ENCODE data around the gene KLK5. TPM values are rescaled to one million over a fixed set of nuclear protein-coding genes. Genes with fewer than 3 reads are reported as not detected.
"Not testable (repeated sequence)": the region's sequence is repeated elsewhere in the genome, so short reads cannot be mapped to it uniquely, and the experiment has no call there.

KLK5 gene
- total RNA-seq, 2 experiments from 2014 or later: not detected

- Histone ChIP-seq H3K36me3 (ENCODE audit: insufficient read depth, low read length) (no peaks in the 10 kb centered on the region), H3K4me1 (ENCODE audit: insufficient read depth, low read length, poor library complexity, severe bottlenecking) (peaks cover 6% of the 10 kb centered on the region), H3K79me2 (ENCODE audit: insufficient read depth, low read depth, low read length) (no peaks in the 10 kb centered on the region), H2AFZ (ENCODE audit: low read length) (no peak overlapping the region), H3K9me2 (ENCODE audit: insufficient read depth, low read length) (no peaks in the 10 kb centered on the region), H3K4me3 (ENCODE audit: low read depth, low read length, poor library complexity, severe bottlenecking) (no peak overlapping the region), H3K9me3 (ENCODE audit: low read length) (0 out of 2 replicates have a peak, but pooled peaks cover 8% of the 10 kb centered on the region), H3K4me2 (ENCODE audit: low read length) (no peak overlapping the region), H4K20me1 (ENCODE audit: insufficient read depth, low read length) (no peaks in the 10 kb centered on the region), H3K27ac (ENCODE audit: low read depth, low read length, poor library complexity, severe bottlenecking) (no peak overlapping the region)
- ChIA-PET POLR2A (no interaction called here), CTCF (ENCODE audit: unreplicated experiment) (no interaction called here)
- DNase-seq (ENCODE audit: low spot score): no peak
- intact Hi-C loops (cut with micrococcal nuclease; ENCODE audit: unreplicated experiment): no loop called here
- no TSS peak for BruUV-seq (replicated peaks)
- TF ChIP-seq, protein P1, sequence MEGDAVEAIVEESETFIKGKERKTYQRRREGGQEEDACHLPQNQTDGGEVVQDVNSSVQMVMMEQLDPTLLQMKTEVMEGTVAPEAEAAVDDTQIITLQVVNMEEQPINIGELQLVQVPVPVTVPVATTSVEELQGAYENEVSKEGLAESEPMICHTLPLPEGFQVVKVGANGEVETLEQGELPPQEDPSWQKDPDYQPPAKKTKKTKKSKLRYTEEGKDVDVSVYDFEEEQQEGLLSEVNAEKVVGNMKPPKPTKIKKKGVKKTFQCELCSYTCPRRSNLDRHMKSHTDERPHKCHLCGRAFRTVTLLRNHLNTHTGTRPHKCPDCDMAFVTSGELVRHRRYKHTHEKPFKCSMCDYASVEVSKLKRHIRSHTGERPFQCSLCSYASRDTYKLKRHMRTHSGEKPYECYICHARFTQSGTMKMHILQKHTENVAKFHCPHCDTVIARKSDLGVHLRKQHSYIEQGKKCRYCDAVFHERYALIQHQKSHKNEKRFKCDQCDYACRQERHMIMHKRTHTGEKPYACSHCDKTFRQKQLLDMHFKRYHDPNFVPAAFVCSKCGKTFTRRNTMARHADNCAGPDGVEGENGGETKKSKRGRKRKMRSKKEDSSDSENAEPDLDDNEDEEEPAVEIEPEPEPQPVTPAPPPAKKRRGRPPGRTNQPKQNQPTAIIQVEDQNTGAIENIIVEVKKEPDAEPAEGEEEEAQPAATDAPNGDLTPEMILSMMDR (conservative IDR thresholded peaks at IDR 0.05; ENCODE audit: low read length): no peak
- no peak for TF ChIP-seq EZH2phosphoT487 (IDR thresholded peaks at IDR 0.05; ENCODE audit: borderline replicate concordance, low read depth, low read length)
Observed at GRCh38 chr19:50897191-50897607, 55.6 kb downstream of the KLK5 start.

GRCh38 chr19:50896591-50897190 lies 56.1 kb downstream of the KLK5 start:
- no peak overlapping the region for H3K4me2 ChIP-seq (ENCODE audit: low read length)
- H3K27ac ChIP-seq (ENCODE audit: low read depth, low read length, poor library complexity, severe bottlenecking): no peak overlapping the region
- H4K20me1 ChIP-seq (ENCODE audit: insufficient read depth, low read length): no peaks in the 10 kb centered on the region
- H3K9me3 ChIP-seq (ENCODE audit: low read length): 0 out of 2 replicates have a peak, but pooled peaks cover 8% of the 10 kb centered on the region
- H3K36me3 ChIP-seq (ENCODE audit: insufficient read depth, low read length): no peaks in the 10 kb centered on the region
- no peak overlapping the region for H3K4me3 ChIP-seq (ENCODE audit: low read depth, low read length, poor library complexity, severe bottlenecking)
- ChIA-PET POLR2A (no interaction called here), CTCF (ENCODE audit: unreplicated experiment) (no interaction called here)
- no peak overlapping the region for H2AFZ ChIP-seq (ENCODE audit: low read length)
- H3K4me1 ChIP-seq (ENCODE audit: insufficient read depth, low read length, poor library complexity, severe bottlenecking): peaks cover 6% of the 10 kb centered on the region
- no TSS peak for BruUV-seq (replicated peaks)
- H3K79me2 ChIP-seq (ENCODE audit: insufficient read depth, low read depth, low read length): no peaks in the 10 kb centered on the region
- TF ChIP-seq EZH2phosphoT487 (IDR thresholded peaks at IDR 0.05; ENCODE audit: borderline replicate concordance, low read depth, low read length): no peak
- DNase-seq (ENCODE audit: low spot score): peak; percentile 33
- no peaks in the 10 kb centered on the region for H3K9me2 ChIP-seq (ENCODE audit: insufficient read depth, low read length)
- intact Hi-C loops (cut with micrococcal nuclease; ENCODE audit: unreplicated experiment): no loop called here

DNA sequence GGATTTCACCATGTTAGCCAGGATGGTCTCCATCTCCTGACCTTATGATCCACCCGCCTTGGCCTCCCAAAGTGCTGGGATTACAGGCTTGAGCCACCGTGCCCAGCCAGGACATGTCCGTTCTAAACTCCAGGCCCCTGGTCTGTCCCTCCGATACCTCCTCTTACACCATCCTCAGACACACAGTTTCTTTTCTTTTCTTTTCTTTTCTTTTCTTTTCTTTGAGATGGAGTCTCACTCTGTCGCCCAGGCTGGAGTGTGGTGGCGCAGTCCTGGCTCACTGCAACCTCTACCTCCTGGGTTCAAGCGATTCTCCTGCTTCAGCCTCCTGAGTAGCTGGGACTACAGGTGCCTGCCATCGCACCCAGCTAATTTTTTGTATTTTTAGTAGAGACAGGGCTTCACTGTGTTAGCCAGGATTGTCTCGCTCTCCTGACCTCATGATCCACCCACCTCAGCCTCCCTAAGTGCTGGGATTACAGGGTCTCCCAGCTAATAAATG lies 56.7 kb downstream of the KLK5 start:
- CTCF ChIA-PET (ENCODE audit: unreplicated experiment): not testable (repeated sequence)

More for the DNA sequence above, 56.7 kb downstream of the KLK5 start:
- H4K20me1 ChIP-seq (ENCODE audit: insufficient read depth, low read length); H2AFZ ChIP-seq (ENCODE audit: low read length); H3K9me3 ChIP-seq (ENCODE audit: low read length); H3K4me3 ChIP-seq (ENCODE audit: low read depth, low read length, poor library complexity, severe bottlenecking); H3K9me2 ChIP-seq (ENCODE audit: insufficient read depth, low read length); H3K4me1 ChIP-seq (ENCODE audit: insufficient read depth, low read length, poor library complexity, severe bottlenecking); DNase-seq (ENCODE audit: low spot score); H3K36me3 ChIP-seq (ENCODE audit: insufficient read depth, low read length); intact Hi-C loops (cut with micrococcal nuclease; ENCODE audit: unreplicated experiment); H3K27ac ChIP-seq (ENCODE audit: low read depth, low read length, poor library complexity, severe bottlenecking); H3K79me2 ChIP-seq (ENCODE audit: insufficient read depth, low read depth, low read length); H3K4me2 ChIP-seq (ENCODE audit: low read length); POLR2A ChIA-PET; BruUV-seq (replicated peaks): not testable (repeated sequence)
